Hematopoietic multipotent progenitor cell treated with erythropoietin and hydrocortisone succinate and interleukin-3 and kit ligand, for 4 days (in vitro differentiated cells): ENCODE results near the gene L3MBTL1.
"Not testable (repeated sequence)": the region's sequence is repeated elsewhere in the genome, so short reads cannot be mapped to it uniquely, and the experiment has no call there.

Source experiments
- DNase-seq: peaks from one replicate; pipeline ENCODE4 v3.0.0-alpha.2; 2015

L3MBTL1 gene

GRCh38 chr20:43507150-43508080, at the start of gene L3MBTL1:
L3MBTL1 (plus strand) TSS chr20:43507697; CDS start chr20:43513504, 5,807 bp downstream.
- DNase-seq: peak; percentile 58

GRCh38 chr20:43458422-43458924, 49.0 kb upstream of the L3MBTL1 start:
- DNase-seq: peak; percentile 62

GRCh38 chr20:43459022-43459942, 48.2 kb upstream of the L3MBTL1 start:
- peak; percentile 45 for DNase-seq

GRCh38 chr20:43460172-43460829, 47.2 kb upstream of the L3MBTL1 start:
- no peak for DNase-seq

GRCh38 chr20:43460830-43461200, 46.7 kb upstream of the L3MBTL1 start:
- no peak for DNase-seq

- DNase-seq: no peak
Measured at GRCh38 chr20:43461894-43462659, 45.4 kb upstream of the L3MBTL1 start.

- no peak for DNase-seq
Measured at GRCh38 chr20:43462660-43463526, 44.6 kb upstream of the L3MBTL1 start.

GRCh38 chr20:43463527-43464218, 43.8 kb upstream of the L3MBTL1 start:
- DNase-seq: no peak

- DNase-seq: no peak
Measured at GRCh38 chr20:43464219-43464790, 43.2 kb upstream of the L3MBTL1 start.

GRCh38 chr20:43465625-43465943, 41.9 kb upstream of the L3MBTL1 start:
- DNase-seq: no peak

- DNase-seq: no peak
Measured at GRCh38 chr20:43467589-43467988, 39.9 kb upstream of the L3MBTL1 start.

GRCh38 chr20:43472671-43473380, 34.7 kb upstream of the L3MBTL1 start:
- no peak for DNase-seq

GRCh38 chr20:43473381-43473704, 34.2 kb upstream of the L3MBTL1 start:
- DNase-seq: no peak

- DNase-seq: no peak
Measured at GRCh38 chr20:43477193-43477592, 30.3 kb upstream of the L3MBTL1 start.

GRCh38 chr20:43477619-43478018, 29.9 kb upstream of the L3MBTL1 start:
- no peak for DNase-seq

GRCh38 chr20:43490038-43490437, 17.5 kb upstream of the L3MBTL1 start:
- DNase-seq: no peak

- no peak for DNase-seq
Measured at GRCh38 chr20:43492101-43492500, 15.4 kb upstream of the L3MBTL1 start.

- no peak for DNase-seq
Measured at GRCh38 chr20:43495388-43495787, 12.1 kb upstream of the L3MBTL1 start.

GRCh38 chr20:43502021-43502420, 5.5 kb upstream of the L3MBTL1 start:
- not testable (repeated sequence) for DNase-seq

- no peak for DNase-seq
Measured at GRCh38 chr20:43506238-43506637, 1.3 kb upstream of the L3MBTL1 start.
